Prostate gland (tissue), 2 donors: ENCODE results near the gene INHBC.

Experiments
- CTCF ChIP-seq, 4 experiments: fragments of 200-600 bp in 2 of 4; fragments of 450-650 bp in 2 of 4; sonication (generic) in 2 of 4; IDR thresholded peaks; 1 replicate in 3 of 4; 2 replicates in 1 of 4; pipeline ENCODE4 v1.5.1; 2016 to 2019; ENCODE audit warnings: antibody characterized with exemption in 4 of 4, mild to moderate bottlenecking in 2 of 4, moderate library complexity in 2 of 4
- POLR2A ChIP-seq: fragments of 450-650 bp; IDR thresholded peaks from one replicate; pipeline ENCODE4 v1.6.1; 2016; ENCODE audit warnings: antibody characterized with exemption, mild to moderate bottlenecking
- POLR2AphosphoS5 ChIP-seq: sonication (generic); formaldehyde crosslinking; IDR thresholded peaks from one replicate; pipeline ENCODE4 v1.6.1; 2017; ENCODE audit warnings: antibody characterized with exemption

GRCh38 chr12:57395121-57395520 is 39.5 kb upstream of the INHBC start:
- no peak for TF ChIP-seq CTCF (IDR thresholded peaks at IDR 0.05)
- TF ChIP-seq POLR2AphosphoS5: no peak
- TF ChIP-seq POLR2A: no peak
